Mucosa of stomach (tissue), 1 donor: Measurements from ENCODE around the gene RSRC1.

Experiments
- H3K27me3 ChIP-seq: one replicate; pipeline ENCODE4 v1.7.0; 2013; ENCODE audit warnings: mild to moderate bottlenecking, low read length; ENCODE audit not compliant: control insufficient read depth, insufficient read depth
- H3K36me3 ChIP-seq: one replicate; pipeline ENCODE4 v1.7.0; 2013; ENCODE audit warnings: low read length; ENCODE audit not compliant: control insufficient read depth, insufficient read depth
- H3K4me1 ChIP-seq: one replicate; pipeline ENCODE4 v1.7.0; 2013; ENCODE audit warnings: mild to moderate bottlenecking, low read length; ENCODE audit not compliant: control insufficient read depth, insufficient read depth
- H3K4me3 ChIP-seq: one replicate; pipeline ENCODE4 v1.7.0; 2013; ENCODE audit warnings: low read length
- H3K9ac ChIP-seq: one replicate; pipeline ENCODE4 v1.7.0; 2013; ENCODE audit warnings: mild to moderate bottlenecking, low read length, moderate library complexity
- H3K9me3 ChIP-seq: one replicate; pipeline ENCODE4 v1.7.0; 2013; ENCODE audit warnings: mild to moderate bottlenecking, low read length, moderate library complexity; ENCODE audit not compliant: control insufficient read depth
- donor health status: Pancreatic carcinoma.

The RSRC1 gene

GRCh38 chr3:158160958-158161357, 51.1 kb downstream of the RSRC1 start:
- Histone ChIP-seq H3K36me3 (no peaks in the 10 kb centered on the region), H3K9me3 (no peaks in the 10 kb centered on the region), H3K27me3 (no peaks in the 10 kb centered on the region), H3K9ac (no peak overlapping the region), H3K4me3 (no peak overlapping the region), H3K4me1 (peaks cover 6% of the 10 kb centered on the region)

- H3K36me3 ChIP-seq = no peaks in the 10 kb centered on the region
- H3K9me3 ChIP-seq = no peaks in the 10 kb centered on the region
- H3K4me1 ChIP-seq = peaks cover 21% of the 10 kb centered on the region
- no peak overlapping the region for H3K9ac ChIP-seq
- no peak overlapping the region for H3K4me3 ChIP-seq
- H3K27me3 ChIP-seq = no peaks in the 10 kb centered on the region
Measured at GRCh38 chr3:158165141-158165655, 55.3 kb downstream of the RSRC1 start.

- Histone ChIP-seq H3K27me3 (no peaks in the 10 kb centered on the region), H3K4me1 (peaks cover 21% of the 10 kb centered on the region), H3K9me3 (no peaks in the 10 kb centered on the region), H3K4me3 (no peak overlapping the region), H3K36me3 (no peaks in the 10 kb centered on the region), H3K9ac (no peak overlapping the region)
Measured at GRCh38 chr3:158165730-158166129, 55.8 kb downstream of the RSRC1 start.

- Histone ChIP-seq H3K9me3 (no peaks in the 10 kb centered on the region), H3K4me3 (no peak overlapping the region), H3K36me3 (no peaks in the 10 kb centered on the region), H3K27me3 (no peaks in the 10 kb centered on the region), H3K4me1 (peaks cover 21% of the 10 kb centered on the region), H3K9ac (no peak overlapping the region)
Measured at GRCh38 chr3:158166223-158166622, 56.3 kb downstream of the RSRC1 start.

DNA sequence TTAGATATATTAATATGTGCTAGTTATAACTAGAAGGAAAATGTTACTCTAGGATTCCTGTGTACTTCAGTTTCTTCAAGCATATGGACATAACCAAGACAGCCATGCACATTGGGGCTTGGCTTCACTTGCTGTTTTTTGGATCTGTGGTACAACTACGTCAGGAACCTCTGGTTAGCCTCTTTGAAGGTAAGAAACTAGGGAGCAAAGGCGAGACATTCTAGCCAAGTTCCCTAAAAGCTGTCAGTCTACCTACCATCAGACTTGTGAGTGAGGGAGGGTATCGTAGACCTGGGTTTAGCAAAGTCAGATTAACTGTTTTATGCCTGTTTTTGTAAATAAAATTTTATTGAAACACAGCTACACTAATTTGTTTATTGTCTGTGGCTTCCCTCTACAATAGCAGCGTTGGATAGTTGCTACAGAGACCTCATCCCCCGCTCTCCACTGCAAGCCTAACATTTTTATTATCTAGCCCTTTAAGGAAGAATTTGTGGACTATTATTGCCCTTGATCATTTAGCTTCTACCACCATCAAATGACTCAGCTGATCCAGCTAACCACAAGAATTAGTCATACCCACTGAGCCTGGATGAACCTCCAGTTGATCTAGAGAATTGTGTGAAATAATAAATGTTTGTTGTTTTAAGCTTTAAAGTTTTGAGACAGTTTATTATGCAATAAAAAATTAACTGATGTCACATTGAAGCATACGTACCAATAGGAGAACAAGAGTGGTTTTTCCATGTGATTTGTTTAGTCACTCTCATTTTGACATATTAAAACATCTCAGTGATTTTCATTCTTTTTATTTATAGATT, 58.1 kb downstream of the RSRC1 start:
- Histone ChIP-seq H3K27me3 (no peaks in the 10 kb centered on the region), H3K36me3 (no peaks in the 10 kb centered on the region), H3K9ac (no peak overlapping the region), H3K4me3 (no peak overlapping the region), H3K4me1 (peaks cover 21% of the 10 kb centered on the region), H3K9me3 (no peaks in the 10 kb centered on the region)

DNA sequence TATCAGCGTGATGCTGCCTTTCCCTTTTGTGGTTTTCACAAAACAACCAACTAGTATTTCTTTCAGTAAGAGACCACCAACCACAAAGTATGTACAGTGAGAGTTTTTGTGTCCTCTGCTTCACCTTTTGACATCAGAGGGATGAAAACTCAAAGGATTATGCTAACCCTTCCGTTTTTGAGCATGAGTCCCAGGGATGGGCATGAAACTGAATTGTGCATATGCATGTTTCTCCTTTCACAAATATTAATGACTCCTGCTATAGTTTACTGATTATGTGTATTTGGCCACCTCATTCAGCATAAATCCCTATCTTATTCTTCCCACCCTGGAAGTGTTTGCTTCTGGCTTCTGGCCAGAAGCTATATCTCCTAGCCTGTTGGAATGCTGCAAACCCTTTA, 59.2 kb downstream of the RSRC1 start:
- H3K9me3 ChIP-seq = no peaks in the 10 kb centered on the region
- peaks cover 21% of the 10 kb centered on the region for H3K4me1 ChIP-seq
- no peaks in the 10 kb centered on the region for H3K27me3 ChIP-seq
- H3K9ac ChIP-seq = no peak overlapping the region
- H3K4me3 ChIP-seq = no peak overlapping the region
- no peaks in the 10 kb centered on the region for H3K36me3 ChIP-seq

GRCh38 chr3:158181096-158181495, 71.2 kb downstream of the RSRC1 start:
- no peak overlapping the region for H3K4me3 ChIP-seq
- H3K4me1 ChIP-seq = no peaks in the 10 kb centered on the region
- H3K36me3 ChIP-seq = no peaks in the 10 kb centered on the region
- H3K9ac ChIP-seq = no peak overlapping the region
- no peaks in the 10 kb centered on the region for H3K9me3 ChIP-seq
- H3K27me3 ChIP-seq = no peaks in the 10 kb centered on the region

DNA sequence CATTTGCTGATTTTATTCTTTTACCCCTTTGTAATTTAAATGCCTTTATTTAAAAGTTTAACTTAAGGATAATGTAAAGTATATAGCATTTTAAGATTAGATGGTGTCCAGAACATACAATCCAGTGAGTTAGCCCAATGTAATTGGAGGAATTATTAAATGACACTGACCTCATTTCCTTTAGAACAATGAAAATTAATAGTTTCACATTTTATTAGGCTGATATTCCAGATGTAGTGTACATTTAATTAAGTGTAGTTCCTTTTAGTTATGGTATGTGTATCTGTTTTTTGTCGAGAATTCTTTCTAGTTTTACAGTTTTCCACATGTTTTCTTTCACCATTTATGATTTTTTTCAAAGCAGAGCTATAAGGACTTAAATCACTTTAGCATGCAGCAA, 75.8 kb downstream of the RSRC1 start:
- no peaks in the 10 kb centered on the region for H3K9me3 ChIP-seq
- H3K9ac ChIP-seq = no peak overlapping the region
- no peaks in the 10 kb centered on the region for H3K36me3 ChIP-seq
- no peak overlapping the region for H3K4me3 ChIP-seq
- no peaks in the 10 kb centered on the region for H3K27me3 ChIP-seq
- H3K4me1 ChIP-seq = no peaks in the 10 kb centered on the region

- Histone ChIP-seq H3K4me3 (no peak overlapping the region), H3K4me1 (no peaks in the 10 kb centered on the region), H3K36me3 (no peaks in the 10 kb centered on the region), H3K27me3 (no peaks in the 10 kb centered on the region), H3K9ac (no peak overlapping the region), H3K9me3 (no peaks in the 10 kb centered on the region)
Measured at GRCh38 chr3:158200955-158201354, 91.1 kb downstream of the RSRC1 start.

- H3K4me3 ChIP-seq = no peak overlapping the region
- H3K36me3 ChIP-seq = no peaks in the 10 kb centered on the region
- H3K4me1 ChIP-seq = no peaks in the 10 kb centered on the region
- no peaks in the 10 kb centered on the region for H3K9me3 ChIP-seq
- no peaks in the 10 kb centered on the region for H3K27me3 ChIP-seq
- H3K9ac ChIP-seq = no peak overlapping the region
Measured at GRCh38 chr3:158205324-158205723, 95.4 kb downstream of the RSRC1 start.

GRCh38 chr3:158205994-158206393, 96.1 kb downstream of the RSRC1 start:
- no peaks in the 10 kb centered on the region for H3K9me3 ChIP-seq
- H3K36me3 ChIP-seq = no peaks in the 10 kb centered on the region
- no peaks in the 10 kb centered on the region for H3K27me3 ChIP-seq
- H3K4me3 ChIP-seq = no peak overlapping the region
- H3K4me1 ChIP-seq = no peaks in the 10 kb centered on the region
- H3K9ac ChIP-seq = no peak overlapping the region

DNA sequence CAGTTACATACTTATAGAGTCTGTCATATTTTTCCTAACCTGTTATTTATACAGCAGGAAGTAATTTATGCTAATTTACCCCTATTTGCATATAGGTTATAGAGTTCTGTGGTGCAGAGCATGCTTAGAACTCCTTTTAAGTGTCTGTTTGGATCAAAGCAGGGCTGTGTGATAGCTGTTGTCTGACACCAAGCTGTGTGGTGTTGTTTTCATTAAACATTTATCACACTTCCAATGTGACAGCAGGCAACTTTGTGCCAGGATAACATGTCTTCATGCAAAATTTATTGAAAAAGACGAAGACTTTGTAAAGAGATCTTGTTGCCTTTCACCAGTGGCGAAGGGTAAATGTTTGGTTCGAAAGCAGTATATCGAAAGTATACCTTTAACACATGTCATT, 100.2 kb downstream of the RSRC1 start:
- H3K4me3 ChIP-seq = no peak overlapping the region
- no peaks in the 10 kb centered on the region for H3K9me3 ChIP-seq
- no peaks in the 10 kb centered on the region for H3K36me3 ChIP-seq
- no peaks in the 10 kb centered on the region for H3K4me1 ChIP-seq
- H3K9ac ChIP-seq = no peak overlapping the region
- H3K27me3 ChIP-seq = no peaks in the 10 kb centered on the region
